Sigmoid colon (tissue), 7 donors: Measurements from ENCODE around the gene RTP1. TPM values are rescaled to one million over a fixed set of nuclear protein-coding genes. Genes with fewer than 3 reads are reported as not detected.
A peak's percentile ranks its signal among the peaks of the same experiment; 100 is the strongest.

Experiments used
- DNase-seq: peaks from one replicate; pipeline ENCODE4 v3.0.0-alpha.2; 2019
- H3K27ac ChIP-seq, 4 donors: fragments of 200-600 bp; sonication (generic); one replicate each; pipeline ENCODE4 v1.5.1; 2016 to 2019; ENCODE audit warnings: mild to moderate bottlenecking in 1 of 4
- H3K27me3 ChIP-seq, 3 donors: fragments of 200-600 bp; sonication (generic); one replicate each; pipeline ENCODE4 v1.5.1; 2019; ENCODE audit warnings: mild to moderate bottlenecking in 1 of 3
- H3K36me3 ChIP-seq, 4 donors: fragments of 200-600 bp; sonication (generic); one replicate each; pipeline ENCODE4 v1.5.1; 2016 to 2019
- H3K4me1 ChIP-seq, 4 donors: fragments of 200-600 bp; sonication (generic); one replicate each; pipeline ENCODE4 v1.5.1; 2017 to 2019
- H3K4me3 ChIP-seq, 4 donors: fragments of 200-600 bp; sonication (generic); one replicate each; pipeline ENCODE4 v1.5.1; 2017 to 2019; ENCODE audit warnings: mild to moderate bottlenecking in 2 of 4, moderate library complexity in 1 of 4
- H3K9me3 ChIP-seq, 4 donors: fragments of 200-600 bp in 3 of 4; sonication (generic) in 3 of 4; one replicate each; pipeline versions ENCODE4 v1.5.1 to v1.6.1; 2013 to 2019
- EP300 ChIP-seq, 4 donors: sonication (generic); formaldehyde crosslinking; IDR thresholded peaks; one replicate each; pipeline ENCODE4 v1.6.1; 2017; ENCODE audit warnings: antibody characterized with exemption in 4 of 4
- POLR2A ChIP-seq, 2 donors: fragments of 450-650 bp; IDR thresholded peaks; one replicate each; pipeline ENCODE4 v1.6.1; 2016; ENCODE audit warnings: antibody characterized with exemption in 2 of 2, mild to moderate bottlenecking in 2 of 2, moderate library complexity in 2 of 2
- POLR2AphosphoS5 ChIP-seq, 4 donors: sonication (generic); formaldehyde crosslinking; IDR thresholded peaks; one replicate each; pipeline ENCODE4 v1.6.1; 2017; ENCODE audit warnings: antibody characterized with exemption in 4 of 4
- WGBS, 2 donors: extraction: QIAGEN DNeasy Blood & Tissue Kit; methylation state at CpG; one replicate each; pipeline ENCODE4 v1.1.7; 2013; 5-methylcytosine and 5-hydroxymethylcytosine counted together
- intact Hi-C: fragments of 100-400 bp; cut with DNase I; formaldehyde crosslinking; loops from one replicate; pipeline ENCODE4 v1.15.1; 2023
- polyA plus RNA-seq, 3 donors: library from polyadenylated mRNA; stranded (reverse); fragments of 200-250 nt; gene quantifications; one replicate each; pipeline ENCODE4 v1.2.3, GENCODE V29; 2013
- total RNA-seq, 4 donors: library from RNA; depleted of rRNA; stranded (reverse); fragments of >200 nt; gene quantifications; one replicate each; pipeline ENCODE4 v1.1.0, GENCODE V29; 2016
- TF ChIP-seq, protein P1 (sequence below), 4 experiments: fragments of 450-650 bp in 3 of 4; fragments of 200-600 bp in 1 of 4; IDR thresholded peaks; one replicate each; pipeline ENCODE4 v1.5.1; 2016 to 2019; ENCODE audit warnings: antibody characterized with exemption in 4 of 4, mild to moderate bottlenecking in 3 of 4, moderate library complexity in 2 of 4
- donor health status: healthy with polysubstance abuse.
- donor health status: Bipolar disorder and iron deficiency.
- donor health status: healthy.

Gene RTP1
- total and polyA plus RNA-seq, 7 donors, result 0.04 TPM; not detected in 6

- intact Hi-C loops, result no loop called here
- Histone ChIP-seq H3K4me3 (no peak overlapping the region), H3K27ac (peak overlapping the region in 3 of 4 donors; percentile 55 to 76 (median 76)), H3K4me1 (peaks cover 0 to 56% (median 52%) of the 10 kb centered on the region in 4 donors), H3K36me3 (no peaks in the 10 kb centered on the region), H3K9me3 (no peaks in the 10 kb centered on the region), H3K27me3 (no peaks in the 10 kb centered on the region)
- no peak for DNase-seq
- TF ChIP-seq POLR2AphosphoS5 (IDR thresholded peaks at IDR 0.05), result peak in 2 of 4 donors; percentile 17 to 23
- TF ChIP-seq EP300 (IDR thresholded peaks at IDR 0.05), result no peak
- WGBS, 2 donors, result 85 to 86% methylated on average over 4 of the region's 4 CpGs
These were observed 15.4 kb downstream of the RTP1 start for GRCh38 chr3:187212705-187213104.

- TF ChIP-seq POLR2AphosphoS5 (IDR thresholded peaks at IDR 0.05), result no peak
- TF ChIP-seq POLR2A (IDR thresholded peaks at IDR 0.05), result no peak
- no peak for TF ChIP-seq EP300 (IDR thresholded peaks at IDR 0.05)
- TF ChIP-seq, protein P1, sequence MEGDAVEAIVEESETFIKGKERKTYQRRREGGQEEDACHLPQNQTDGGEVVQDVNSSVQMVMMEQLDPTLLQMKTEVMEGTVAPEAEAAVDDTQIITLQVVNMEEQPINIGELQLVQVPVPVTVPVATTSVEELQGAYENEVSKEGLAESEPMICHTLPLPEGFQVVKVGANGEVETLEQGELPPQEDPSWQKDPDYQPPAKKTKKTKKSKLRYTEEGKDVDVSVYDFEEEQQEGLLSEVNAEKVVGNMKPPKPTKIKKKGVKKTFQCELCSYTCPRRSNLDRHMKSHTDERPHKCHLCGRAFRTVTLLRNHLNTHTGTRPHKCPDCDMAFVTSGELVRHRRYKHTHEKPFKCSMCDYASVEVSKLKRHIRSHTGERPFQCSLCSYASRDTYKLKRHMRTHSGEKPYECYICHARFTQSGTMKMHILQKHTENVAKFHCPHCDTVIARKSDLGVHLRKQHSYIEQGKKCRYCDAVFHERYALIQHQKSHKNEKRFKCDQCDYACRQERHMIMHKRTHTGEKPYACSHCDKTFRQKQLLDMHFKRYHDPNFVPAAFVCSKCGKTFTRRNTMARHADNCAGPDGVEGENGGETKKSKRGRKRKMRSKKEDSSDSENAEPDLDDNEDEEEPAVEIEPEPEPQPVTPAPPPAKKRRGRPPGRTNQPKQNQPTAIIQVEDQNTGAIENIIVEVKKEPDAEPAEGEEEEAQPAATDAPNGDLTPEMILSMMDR (IDR thresholded peaks at IDR 0.05), result no peak
- intact Hi-C loops, result no loop called here
- 83 to 96% methylated on average over 1 of the region's 1 CpG for WGBS, 2 donors
- Histone ChIP-seq H3K27me3 (no peaks in the 10 kb centered on the region), H3K4me3 (no peak overlapping the region), H3K4me1 (peaks cover 0 to 50% (median 47%) of the 10 kb centered on the region in 4 donors), H3K9me3 (no peaks in the 10 kb centered on the region), H3K27ac (peak overlapping the region in 2 of 4 donors; percentile 76), H3K36me3 (no peaks in the 10 kb centered on the region)
- DNase-seq, result no peak
These were observed 16.3 kb downstream of the RTP1 start for GRCh38 chr3:187213616-187214015.

DNA sequence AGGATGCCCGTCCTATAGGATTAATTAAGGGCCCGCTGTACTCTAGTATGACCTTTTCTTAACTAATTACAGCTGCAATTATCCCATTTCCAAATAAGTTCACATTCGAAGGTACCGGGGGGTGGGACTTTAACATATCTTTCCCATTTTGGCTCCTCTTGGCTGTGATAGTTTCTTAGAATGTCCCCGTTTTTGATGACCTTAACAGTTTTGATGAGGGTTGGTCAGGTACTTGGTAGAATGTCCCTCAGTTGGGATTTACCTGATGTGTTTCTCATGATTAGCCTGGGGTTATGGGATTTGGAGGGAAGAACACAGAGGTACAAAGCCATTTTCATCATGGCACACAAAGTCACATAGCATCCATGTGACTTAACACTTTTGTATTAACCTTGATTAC is 18.2 kb downstream of the RTP1 start:
- H3K4me1 ChIP-seq, result peaks cover 0 to 41% (median 34%) of the 10 kb centered on the region in 4 donors
- no peak overlapping the region for H3K27ac ChIP-seq
- no peak for DNase-seq
- WGBS, 2 donors, result 94% methylated on average over 5 of the region's 5 CpGs
- H3K9me3 ChIP-seq, result no peaks in the 10 kb centered on the region
- H3K4me3 ChIP-seq, result no peak overlapping the region
- H3K27me3 ChIP-seq, result no peaks in the 10 kb centered on the region
- no peaks in the 10 kb centered on the region for H3K36me3 ChIP-seq
- intact Hi-C loops, result no loop called here
- TF ChIP-seq POLR2AphosphoS5 (IDR thresholded peaks at IDR 0.05) (no peak), EP300 (IDR thresholded peaks at IDR 0.05) (no peak), POLR2A (IDR thresholded peaks at IDR 0.05) (no peak)
- TF ChIP-seq, protein P1 (IDR thresholded peaks at IDR 0.05), result no peak

DNA sequence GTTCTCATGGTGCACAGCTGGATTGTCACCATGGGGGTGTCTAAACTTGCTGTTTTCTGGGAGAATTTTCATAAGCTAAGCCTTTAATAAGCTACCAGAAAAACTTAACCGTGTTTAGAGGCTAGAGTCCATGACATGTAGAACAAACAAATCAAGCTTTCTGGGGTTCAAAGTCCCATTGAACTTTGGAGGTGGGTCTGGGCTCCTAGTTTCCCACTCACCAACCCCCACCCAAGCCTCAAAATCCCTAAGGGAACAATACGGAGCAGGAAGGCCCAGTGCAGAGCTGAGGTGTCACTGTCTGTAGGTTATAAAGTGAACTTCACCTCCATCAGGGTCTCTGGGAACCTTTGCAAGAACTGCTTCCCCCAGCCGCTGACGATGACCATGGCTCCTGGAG is 25.5 kb downstream of the RTP1 start:
- H3K27ac ChIP-seq, result no peak overlapping the region
- H3K36me3 ChIP-seq, result no peaks in the 10 kb centered on the region
- no peaks in the 10 kb centered on the region for H3K27me3 ChIP-seq
- H3K4me3 ChIP-seq, result no peak overlapping the region
- TF ChIP-seq EP300 (IDR thresholded peaks at IDR 0.05) (no peak), POLR2A (IDR thresholded peaks at IDR 0.05) (no peak), POLR2AphosphoS5 (IDR thresholded peaks at IDR 0.05) (no peak)
- TF ChIP-seq, protein P1 (IDR thresholded peaks at IDR 0.05), result no peak
- WGBS, 2 donors, result 65 to 74% methylated on average over 4 of the region's 4 CpGs
- peaks cover 0 to 24% (median 11%) of the 10 kb centered on the region in 4 donors for H3K4me1 ChIP-seq
- intact Hi-C loops, result loop anchor here (5.0 kb wide), 1 partner anchor 490 kb away; no protein-coding TSS in a partner anchor
- H3K9me3 ChIP-seq, result no peaks in the 10 kb centered on the region
- DNase-seq, result no peak

- no peaks in the 10 kb centered on the region for H3K27me3 ChIP-seq
- H3K9me3 ChIP-seq, result no peaks in the 10 kb centered on the region
- intact Hi-C loops, result loop anchor here (5.0 kb wide), 1 partner anchor 489 kb away; no protein-coding TSS in a partner anchor
- peaks cover 0 to 28% (median 12%) of the 10 kb centered on the region in 4 donors for H3K4me1 ChIP-seq
- 41 to 77% methylated on average over 3 of the region's 3 CpGs for WGBS, 2 donors
- H3K36me3 ChIP-seq, result no peaks in the 10 kb centered on the region
- H3K4me3 ChIP-seq, result no peak overlapping the region
- no peak for DNase-seq
- TF ChIP-seq EP300 (IDR thresholded peaks at IDR 0.05) (no peak), POLR2AphosphoS5 (IDR thresholded peaks at IDR 0.05) (no peak), POLR2A (IDR thresholded peaks at IDR 0.05) (no peak)
- TF ChIP-seq, protein P1 (IDR thresholded peaks at IDR 0.05), result no peak
- no peak overlapping the region for H3K27ac ChIP-seq
These were observed 26.5 kb downstream of the RTP1 start for GRCh38 chr3:187223799-187224198.
